Measurements from ENCODE around the gene ACP5. TPM values are rescaled to one million over a fixed set of nuclear protein-coding genes. Genes with fewer than 3 reads are reported as not detected.

Gene ACP5
- total and polyA plus RNA-seq, 12 donors: 0.80 to 22.7 (median 2.0) TPM

GRCh38 chr19:11535792-11536595, 41.5 kb downstream of the ACP5 start:
- H3K27me3 ChIP-seq: peaks cover 0 to 23% (median 0%) of the 10 kb centered on the region in 7 donors
- DNase-seq (peak; percentile 90 to 94), ATAC-seq (peak; percentile 79 to 94 (median 89))
- 10 to 11% methylated on average over 54 of the region's 54 CpGs for WGBS, 2 donors
- no peaks in the 10 kb centered on the region for H3K9me3 ChIP-seq
- intact Hi-C loops (cut with DNase I): loop anchor here in 2 of 10 donors (2.0 to 10.0 kb wide), 2 partner anchors 23 to 49 kb away; partner anchors contain the start of gene ELOF1 (in 1 of the 2)
- H3K27ac ChIP-seq: peak overlapping the region; percentile 66 to 94 (median 86)
- TF ChIP-seq CTCF (IDR thresholded peaks at IDR 0.05): peak; percentile 86 to 99 (median 96)
- H3K4me1 ChIP-seq: peaks cover 0 to 33% (median 22%) of the 10 kb centered on the region in 9 donors
- peak overlapping the region in 9 of 10 donors; percentile 22 to 56 (median 46) for H3K4me3 ChIP-seq
- no peaks in the 10 kb centered on the region for H3K36me3 ChIP-seq

GRCh38 chr19:11534948-11535347, 42.5 kb downstream of the ACP5 start:
- Histone ChIP-seq H3K9me3 (no peaks in the 10 kb centered on the region), H3K4me1 (peaks cover 0 to 31% (median 22%) of the 10 kb centered on the region in 9 donors), H3K36me3 (no peaks in the 10 kb centered on the region), H3K4me3 (no peak overlapping the region), H3K27me3 (peaks cover 0 to 20% (median 0%) of the 10 kb centered on the region in 7 donors), H3K27ac (peak overlapping the region in 9 of 10 donors; percentile 66 to 94 (median 89))
- no peak for TF ChIP-seq CTCF (IDR thresholded peaks at IDR 0.05)
- 56 to 59% methylated on average over 5 of the region's 5 CpGs for WGBS, 2 donors
- ATAC-seq (no peak), DNase-seq (no peak)
- intact Hi-C loops (cut with DNase I): loop anchor here in 1 of 10 donors (10.0 kb wide), 1 partner anchor 50 kb away; no protein-coding TSS in a partner anchor

- DNase-seq (no peak), ATAC-seq (no peak)
- no peaks in the 10 kb centered on the region for H3K36me3 ChIP-seq
- intact Hi-C loops (cut with DNase I): loop anchor here in 1 of 10 donors (10.0 kb wide), 1 partner anchor 50 kb away; no protein-coding TSS in a partner anchor
- peak overlapping the region in 4 of 10 donors; percentile 89 to 94 (median 91) for H3K27ac ChIP-seq
- H3K27me3 ChIP-seq: peaks cover 0 to 16% (median 0%) of the 10 kb centered on the region in 7 donors
- H3K4me3 ChIP-seq: no peak overlapping the region
- TF ChIP-seq CTCF (IDR thresholded peaks at IDR 0.05): no peak
- no peaks in the 10 kb centered on the region for H3K9me3 ChIP-seq
- H3K4me1 ChIP-seq: peaks cover 0 to 31% (median 21%) of the 10 kb centered on the region in 9 donors
- WGBS, 2 donors: 90 to 95% methylated on average over 1 of the region's 1 CpG
Measured at GRCh38 chr19:11534538-11534937, 42.9 kb downstream of the ACP5 start.

- H3K9me3 ChIP-seq: no peaks in the 10 kb centered on the region
- H3K27me3 ChIP-seq: no peaks in the 10 kb centered on the region
- peaks cover 0 to 11% (median 0%) of the 10 kb centered on the region in 9 donors for H3K36me3 ChIP-seq
- peaks cover 6 to 40% (median 27%) of the 10 kb centered on the region in 9 donors for H3K4me1 ChIP-seq
- DNase-seq (peak; percentile 74 to 78), ATAC-seq (peak; percentile 6 to 63 (median 54))
- H3K27ac ChIP-seq: peak overlapping the region in 4 of 10 donors; percentile 13 to 90 (median 55)
- TF ChIP-seq CTCF (IDR thresholded peaks at IDR 0.05): peak in 4 of 9 donors; percentile 37 to 48 (median 43)
- no peak overlapping the region for H3K4me3 ChIP-seq
- intact Hi-C loops (cut with DNase I): loop anchor here in 1 of 10 donors (10.0 kb wide), 1 partner anchor 54 kb away; no protein-coding TSS in a partner anchor
- WGBS, 2 donors: 22 to 26% methylated on average over 9 of the region's 9 CpGs
Measured at GRCh38 chr19:11530432-11530831, 47.0 kb downstream of the ACP5 start.
